ENCODE data around the gene CPVL.

GRCh38 chr7:28955356-28955717, 191.0 kb downstream of the CPVL start:
- TF ChIP-seq CTCF (IDR thresholded peaks at IDR 0.05) (no peak), POLR2A (IDR thresholded peaks at IDR 0.05; ENCODE audit: low read length) (no peak), BHLHE40 (IDR thresholded peaks at IDR 0.05; ENCODE audit: low read depth, low read length) (no peak), TFCP2L1 (CRISPR knock-in tag; IDR thresholded peaks at IDR 0.05) (no peak), CHD2 (IDR thresholded peaks at IDR 0.05; ENCODE audit: low read length, partially characterized antibody) (no peak), SMC3 (IDR thresholded peaks at IDR 0.05) (no peak), RCOR1 (IDR thresholded peaks at IDR 0.05; ENCODE audit: low read depth, low read length) (no peak), POLR2AphosphoS2 (conservative IDR thresholded peaks at IDR 0.05; ENCODE audit: low read length) (no peak), ZC3H11A (IDR thresholded peaks at IDR 0.05) (no peak), RFX5 (IDR thresholded peaks at IDR 0.05) (no peak), HEYL (CRISPR knock-in tag; IDR thresholded peaks at IDR 0.05) (no peak), HOXA7 (CRISPR knock-in tag; IDR thresholded peaks at IDR 0.05) (no peak)

Data from A549 (cell line).